ENCODE results near the gene BTBD16.
A peak's percentile ranks its signal among the peaks of the same experiment; 100 is the strongest.

Gene BTBD16

GRCh38 chr10:122347170-122347841 lies 76.2 kb downstream of the BTBD16 start:
- DNase-seq: no peak

GRCh38 chr10:122348512-122348911 lies 77.4 kb downstream of the BTBD16 start:
- DNase-seq: no peak

- no peak for DNase-seq
These were observed 77.9 kb downstream of the BTBD16 start for GRCh38 chr10:122348935-122349361.

- no peak for DNase-seq
These were observed 78.8 kb downstream of the BTBD16 start for GRCh38 chr10:122349758-122350369.

GRCh38 chr10:122350893-122351292 lies 79.8 kb downstream of the BTBD16 start:
- DNase-seq: no peak

GRCh38 chr10:122352817-122353525 lies 81.9 kb downstream of the BTBD16 start:
- no peak for DNase-seq

GRCh38 chr10:122354383-122354782 lies 83.3 kb downstream of the BTBD16 start:
- DNase-seq: no peak

- no peak for DNase-seq
These were observed 86.6 kb downstream of the BTBD16 start for GRCh38 chr10:122357685-122358084.

- no peak for DNase-seq
These were observed 88.5 kb downstream of the BTBD16 start for GRCh38 chr10:122359621-122360020.

GRCh38 chr10:122361046-122361445 lies 90.0 kb downstream of the BTBD16 start:
- DNase-seq: no peak

GRCh38 chr10:122362031-122362592 lies 91.0 kb downstream of the BTBD16 start:
- DNase-seq: no peak

- DNase-seq: no peak
These were observed 91.5 kb downstream of the BTBD16 start for GRCh38 chr10:122362621-122363020.

- no peak for DNase-seq
These were observed 92.2 kb downstream of the BTBD16 start for GRCh38 chr10:122363311-122363710.

GRCh38 chr10:122363722-122364463 lies 92.8 kb downstream of the BTBD16 start:
- no peak for DNase-seq

- no peak for DNase-seq
These were observed 97.6 kb downstream of the BTBD16 start for GRCh38 chr10:122368502-122369254.

GRCh38 chr10:122373108-122373507 lies 102.0 kb downstream of the BTBD16 start:
- no peak for DNase-seq

- no peak for DNase-seq
These were observed 102.6 kb downstream of the BTBD16 start for GRCh38 chr10:122373721-122374120.

GRCh38 chr10:122374237-122374858 lies 103.3 kb downstream of the BTBD16 start, which contains the start of gene PLEKHA1:
Gene PLEKHA1, plus strand, starts transcription at chr10:122374708. Its CDS starts 18,493 bp downstream, at chr10:122393201.
- peak; percentile 95 for DNase-seq

GRCh38 chr10:122374859-122375678 lies 104.0 kb downstream of the BTBD16 start:
- DNase-seq: peak; percentile 84

GRCh38 chr10:122375679-122376160 lies 104.6 kb downstream of the BTBD16 start:
- DNase-seq: no peak

All from CD4-positive, alpha-beta T cell treated with Interleukin-12 subunit alpha and Interleukin-12 subunit beta, for 1 hour (primary cell).